Measurements from ENCODE around the gene PSMB5. TPM values are rescaled to one million over a fixed set of nuclear protein-coding genes. Genes with fewer than 3 reads are reported as not detected.

The PSMB5 gene
- total RNA-seq, 6 experiments from 2014 or later = 51.2 to 93.5 (median 59.1) TPM

GRCh38 chr14:23077962-23078361, 43.3 kb upstream of the PSMB5 start:
- H3K27ac ChIP-seq = peak overlapping the region in 2 of 3 donors; percentile 40 to 49
- peaks cover 0 to 13% (median 4%) of the 10 kb centered on the region in 4 donors for H3K4me1 ChIP-seq
- TF ChIP-seq CTCF (IDR thresholded peaks at IDR 0.05) (no peak), POLR2A (IDR thresholded peaks at IDR 0.05) (no peak)
- no peaks in the 10 kb centered on the region for H3K9me3 ChIP-seq
- ATAC-seq (no peak), DNase-seq (no peak)
- H3K4me3 ChIP-seq = no peak overlapping the region
- H3K27me3 ChIP-seq = no peaks in the 10 kb centered on the region
- WGBS (ENCODE audit: insufficient coverage, low coverage, low lambda C conversion rate, missing lambda C conversion rate) = 69% methylated on average over 5 of the region's 5 CpGs
- H3K36me3 ChIP-seq = peaks cover 8 to 91% (median 45%) of the 10 kb centered on the region in 4 donors
- intact Hi-C loops (cut with DNase I) = no loop called here

GRCh38 chr14:23076785-23077408, 42.2 kb upstream of the PSMB5 start:
- H3K4me3 ChIP-seq = no peak overlapping the region
- no peak for TF ChIP-seq POLR2A (IDR thresholded peaks at IDR 0.05)
- TF ChIP-seq CTCF (IDR thresholded peaks at IDR 0.05) = peak; percentile 51 to 64 (median 60)
- 60% methylated on average over 5 of the region's 5 CpGs for WGBS (ENCODE audit: insufficient coverage, low coverage, low lambda C conversion rate, missing lambda C conversion rate)
- H3K4me1 ChIP-seq = peaks cover 0 to 18% (median 7%) of the 10 kb centered on the region in 4 donors
- DNase-seq (no peak), ATAC-seq (peak in 3 of 4 donors; percentile 25 to 61 (median 31))
- H3K27ac ChIP-seq = no peak overlapping the region
- no peaks in the 10 kb centered on the region for H3K9me3 ChIP-seq
- H3K36me3 ChIP-seq = peaks cover 8 to 88% (median 46%) of the 10 kb centered on the region in 4 donors
- intact Hi-C loops (cut with DNase I) = no loop called here
- H3K27me3 ChIP-seq = no peaks in the 10 kb centered on the region

GRCh38 chr14:23074906-23075305, 40.2 kb upstream of the PSMB5 start:
- 100% methylated on average over 1 of the region's 1 CpG for WGBS (ENCODE audit: insufficient coverage, low coverage, low lambda C conversion rate, missing lambda C conversion rate)
- no peak for ATAC-seq
- TF ChIP-seq POLR2A (IDR thresholded peaks at IDR 0.05) (no peak), CTCF (IDR thresholded peaks at IDR 0.05) (no peak)
- intact Hi-C loops (cut with DNase I) = no loop called here
- H3K27ac ChIP-seq = no peak overlapping the region
- H3K27me3 ChIP-seq = no peaks in the 10 kb centered on the region
- H3K36me3 ChIP-seq = peaks cover 0 to 68% (median 31%) of the 10 kb centered on the region in 4 donors
- peaks cover 0 to 22% (median 9%) of the 10 kb centered on the region in 4 donors for H3K4me1 ChIP-seq
- no peaks in the 10 kb centered on the region for H3K9me3 ChIP-seq
- no peak overlapping the region for H3K4me3 ChIP-seq
- no peak for DNase-seq

GRCh38 chr14:23071921-23072539, 37.3 kb upstream of the PSMB5 start:
- peaks cover 8 to 61% (median 26%) of the 10 kb centered on the region in 4 donors for H3K36me3 ChIP-seq
- no peak for TF ChIP-seq POLR2A (IDR thresholded peaks at IDR 0.05)
- no peak for TF ChIP-seq CTCF (IDR thresholded peaks at IDR 0.05)
- no peaks in the 10 kb centered on the region for H3K9me3 ChIP-seq
- DNase-seq = no peak
- peak in 1 of 4 donors; percentile 1 for ATAC-seq
- H3K27me3 ChIP-seq = no peaks in the 10 kb centered on the region
- peak overlapping the region; percentile 37 to 67 (median 63) for H3K27ac ChIP-seq
- H3K4me1 ChIP-seq = peaks cover 0 to 10% (median 5%) of the 10 kb centered on the region in 4 donors
- peak overlapping the region in 1 of 3 donors; percentile 55 for H3K4me3 ChIP-seq
- WGBS (ENCODE audit: insufficient coverage, low coverage, low lambda C conversion rate, missing lambda C conversion rate) = 60% methylated on average over 5 of the region's 5 CpGs
- intact Hi-C loops (cut with DNase I) = no loop called here

All from right lobe of liver (tissue), 6 donors.